HepG2 (cell line): Measurements from ENCODE around the gene BCAS4. TPM values are rescaled to one million over a fixed set of nuclear protein-coding genes. Genes with fewer than 3 reads are reported as not detected.
"Not testable (repeated sequence)": the region's sequence is repeated elsewhere in the genome, so short reads cannot be mapped to it uniquely, and the experiment has no call there.

ENCODE experiments used
- ATAC-seq: fragments of 200-7000 bp; cut with Tn5 transposase; 3 replicates; pipeline ENCODE4 v1.9.1; 2020; ENCODE audit warnings: mild to moderate bottlenecking, moderate library complexity
- BruUV-seq: library from RNA; stranded (reverse); fragments of 400-500 nt; replicated peaks from 2 replicates; lab custom pipeline; 2021; lab: Mats Ljungman, UMichigan
- CTCF ChIA-PET: fragments of 300-600 bp; formaldehyde crosslinking; extraction: SDS; loops from one replicate; lab custom pipeline; 2021; ENCODE audit warnings: low total read pairs, inconsistent platforms, low intra/inter-chr PET ratio; lab: Yijun Ruan, JAX
- POLR2A ChIA-PET: fragments of 350-600 bp; sonication (Branson Sonifier 250); formaldehyde crosslinking; loops from one replicate; lab custom pipeline; 2020; ENCODE audit warnings: antibody characterized with exemption, inconsistent platforms; lab: Yijun Ruan, JAX
- DNase-seq: peaks from one replicate; pipeline ENCODE4 v3.0.0-alpha.2; 2015; ENCODE audit warnings: low spot score
- FAIRE-seq: peaks from 3 replicates; lab custom pipeline; 2011; peaks lifted over from hg19 to GRCh38; lab: Jason Lieb, UNC
- H2AFZ ChIP-seq: one replicate; pipeline ENCODE4 v1.6.1; 2011; ENCODE audit warnings: low read length, inconsistent platforms
- H3K27ac ChIP-seq: fragments of 300-600 bp; 3 replicates; pipeline ENCODE4 v1.8.0; 2011; ENCODE audit warnings: mixed run types, mild to moderate bottlenecking, mixed read lengths, low read length, inconsistent platforms; ENCODE audit not compliant: insufficient read depth; ENCODE audit errors: extremely low read length
- H3K27me3 ChIP-seq, 2 experiments: fragments of 200-600 bp in 1 of 2; 2 replicates in 1 of 2; 3 replicates in 1 of 2; pipeline versions ENCODE4 v1.6.0 to v1.8.0; 2011; ENCODE audit warnings: low read length in 2 of 2, mild to moderate bottlenecking in 2 of 2, moderate library complexity in 2 of 2, inconsistent platforms in 1 of 2; ENCODE audit not compliant: insufficient read depth in 2 of 2, control insufficient read depth in 1 of 2
- H3K36me3 ChIP-seq, 2 experiments: fragments of 200-600 bp in 1 of 2; replicated peaks in 1 of 2; 2 replicates in 1 of 2; 3 replicates in 1 of 2; pipeline versions ENCODE4 v1.5.1 to v1.8.0; 2011; ENCODE audit warnings: low read length in 2 of 2, inconsistent platforms in 1 of 2; ENCODE audit not compliant: insufficient read depth in 2 of 2, control insufficient read depth in 1 of 2
- H3K4me1 ChIP-seq: 2 replicates; pipeline ENCODE4 v1.5.1; 2012; ENCODE audit warnings: low read length, inconsistent platforms; ENCODE audit not compliant: insufficient read depth
- H3K4me2 ChIP-seq: 2 replicates; pipeline ENCODE4 v1.6.0; 2011; ENCODE audit warnings: low read depth, low read length, inconsistent platforms
- H3K4me3 ChIP-seq, 3 experiments: fragments of 200-600 bp in 1 of 3; sonication (generic), shearing (Covaris generic) in 1 of 3; replicated peaks in 1 of 3; 2 replicates each; pipeline ENCODE4 v1.5.1; 2011 to 2016; ENCODE audit warnings: low read length in 3 of 3, inconsistent platforms in 2 of 3, low read depth in 2 of 3, mild to moderate bottlenecking in 2 of 3, control low read depth in 1 of 3, mixed read lengths in 1 of 3; ENCODE audit not compliant: insufficient read depth in 1 of 3
- H3K79me2 ChIP-seq: one replicate; pipeline ENCODE4 v1.6.1; 2011; ENCODE audit warnings: low read length, inconsistent platforms; ENCODE audit not compliant: insufficient read depth
- H3K9ac ChIP-seq: 2 replicates; pipeline ENCODE4 v1.6.0; 2011; ENCODE audit warnings: mild to moderate bottlenecking, low read depth, low read length, inconsistent platforms; ENCODE audit not compliant: insufficient read depth
- H3K9me3 ChIP-seq: 2 replicates; pipeline ENCODE4 v1.5.1; 2012; ENCODE audit warnings: mild to moderate bottlenecking, low read length
- H4K20me1 ChIP-seq: 2 replicates; pipeline ENCODE4 v1.6.0; 2011; ENCODE audit warnings: inconsistent platforms, mild to moderate bottlenecking, low read length, moderate library complexity; ENCODE audit not compliant: insufficient read depth
- ADNP ChIP-seq: sonication (generic); formaldehyde crosslinking; IDR thresholded peaks from 2 replicates; pipeline ENCODE4 v1.4.0; 2020; ENCODE audit warnings: missing genetic modification reagents
- BRCA1 ChIP-seq: sonication (generic); formaldehyde crosslinking; IDR thresholded peaks from 2 replicates; pipeline ENCODE4 v1.4.0; 2020; ENCODE audit warnings: missing genetic modification reagents
- RARA ChIP-seq: IDR thresholded peaks from 2 replicates; pipeline ENCODE4 v1.6.1; 2016; ENCODE audit warnings: missing genetic modification reagents, missing compliant biosample characterization
- RCOR2 ChIP-seq: IDR thresholded peaks from 2 replicates; pipeline ENCODE4 v1.6.1; 2016; ENCODE audit warnings: missing biosample characterization, missing genetic modification reagents
- TCF7 ChIP-seq: sonication (generic); IDR thresholded peaks from 2 replicates; pipeline ENCODE4 v1.6.1; 2016; ENCODE audit warnings: antibody characterized with exemption, low read depth
- YEATS4 ChIP-seq: sonication (generic); formaldehyde crosslinking; IDR thresholded peaks from 2 replicates; pipeline ENCODE4 v1.4.0; 2020; ENCODE audit warnings: missing genetic modification reagents, borderline replicate concordance
- ZEB1 ChIP-seq: IDR thresholded peaks from 2 replicates; pipeline ENCODE4 v1.6.1; 2012; ENCODE audit warnings: mild to moderate bottlenecking, low read depth, inconsistent platforms; ENCODE audit not compliant: insufficient replicate concordance
- ZFP90 ChIP-seq: sonication (generic); formaldehyde crosslinking; IDR thresholded peaks from 2 replicates; pipeline ENCODE4 v1.8.0; 2022; ENCODE audit warnings: missing genetic modification reagents, mild to moderate bottlenecking, inconsistent platforms, borderline replicate concordance
- ZMYM3 ChIP-seq: sonication (generic); formaldehyde crosslinking; IDR thresholded peaks from 2 replicates; pipeline ENCODE4 v1.5.1; 2020; ENCODE audit warnings: mild to moderate bottlenecking, missing genetic modification reagents
- ZNF234 ChIP-seq: sonication (generic); formaldehyde crosslinking; conservative IDR thresholded peaks from 2 replicates; pipeline ENCODE4 v1.5.1; 2020; ENCODE audit warnings: mild to moderate bottlenecking, missing genetic modification reagents
- ZNF709 ChIP-seq: sonication (generic); formaldehyde crosslinking; IDR thresholded peaks from 2 replicates; pipeline ENCODE4 v1.5.0; 2020; ENCODE audit warnings: mild to moderate bottlenecking, missing genetic modification reagents
- WGBS: methylation state at CpG from one replicate; pipeline ENCODE4 v1.1.6; 2017; ENCODE audit warnings: low lambda C conversion rate; 5-methylcytosine and 5-hydroxymethylcytosine counted together
- in situ Hi-C: cut with HindIII; loops from 2 replicates; pipeline ENCODE4 v1.10.0; 2017; ENCODE audit warnings: low pct_unique_long_range_greater_than_20kb; ENCODE audit not compliant: extremely low pct_ligation_motif_present
- intact Hi-C: fragments of 100-400 bp; cut with micrococcal nuclease; formaldehyde crosslinking; loops from one replicate; pipeline ENCODE4 v1.10.0; 2022; ENCODE audit not compliant: unreplicated experiment
- polyA plus RNA-seq, 8 experiments: library from polyadenylated mRNA; depleted of rRNA in 3 of 8; stranded (reverse) in 7 of 8; unstranded in 1 of 8; fragments of >200 nt; fragmentation: Illumina TruSeq in 4 of 8; extraction: Trizol in 4 of 8; gene quantifications; 2 replicates each; pipeline versions ENCODE4 v1.2.1 to v1.2.3, GENCODE V29; 2011 to 2016; ENCODE audit warnings: low read depth in 4 of 8, missing spikeins in 1 of 8, mixed read lengths in 1 of 8; ENCODE audit not compliant: insufficient read depth in 1 of 8
- total RNA-seq, 5 experiments: library from RNA; depleted of rRNA; stranded (reverse); fragments of >200 nt; fragmentation: Illumina TruSeq; extraction: Trizol; gene quantifications; 2 replicates each; pipeline ENCODE4 v1.2.3, GENCODE V29; 2016; ENCODE audit warnings: low read depth in 1 of 5
- TF ChIP-seq, protein P1 (sequence below): sonication (generic); formaldehyde crosslinking; IDR thresholded peaks from 2 replicates; pipeline ENCODE4 v1.5.1; 2020; ENCODE audit warnings: mild to moderate bottlenecking, moderate library complexity, missing genetic modification reagents
- TF ChIP-seq, protein P2 (sequence below): sonication (generic); formaldehyde crosslinking; IDR thresholded peaks from 2 replicates; pipeline ENCODE4 v1.5.0; 2020; ENCODE audit warnings: mild to moderate bottlenecking, missing genetic modification reagents, moderate library complexity
- TF ChIP-seq, protein P3 (sequence below): IDR thresholded peaks from 2 replicates; pipeline ENCODE4 v1.6.1; 2012; ENCODE audit warnings: inconsistent platforms
- TF ChIP-seq, protein P4 (sequence below): sonication (generic); formaldehyde crosslinking; IDR thresholded peaks from 2 replicates; pipeline ENCODE4 v1.5.1; 2020; ENCODE audit warnings: mild to moderate bottlenecking, missing genetic modification reagents, borderline replicate concordance

Gene BCAS4
- total and polyA plus RNA-seq, 2 of the 13 experiments (the other 11 are each of a cell fraction or from before 2014, with no cell fraction given) = 7.2 to 8.0 TPM

DNA sequence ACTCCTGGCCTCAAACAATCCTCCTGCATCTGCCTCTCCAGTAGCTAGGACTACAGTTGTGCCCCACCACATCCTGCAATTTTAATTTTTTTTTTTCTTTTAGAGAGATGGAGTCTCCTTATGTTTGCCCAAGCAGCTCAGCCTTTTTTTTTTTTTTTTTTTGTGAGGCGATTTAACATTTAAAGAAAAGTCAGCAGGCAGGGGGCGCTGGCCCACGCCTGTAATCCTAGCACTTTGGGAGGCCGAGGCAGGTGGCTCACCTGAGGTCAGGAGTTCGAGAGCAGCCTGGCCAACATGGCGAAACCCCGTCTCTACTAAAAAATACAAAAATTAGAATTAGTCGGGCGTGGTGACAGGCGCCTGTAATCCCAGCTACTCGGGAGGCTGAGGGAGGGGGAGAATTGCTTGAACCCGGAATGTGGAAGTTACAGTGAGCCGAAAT is 1.3 kb upstream of the BCAS4 start:
- H3K27me3 ChIP-seq, H3K36me3 ChIP-seq, H3K27ac ChIP-seq, ATAC-seq, H4K20me1 ChIP-seq, H3K9ac ChIP-seq, H3K79me2 ChIP-seq, FAIRE-seq, BruUV-seq, H3K4me3 ChIP-seq, H2AFZ ChIP-seq, H3K9me3 ChIP-seq: not testable (repeated sequence)
- peak; percentile 62 for DNase-seq
- POLR2A ChIA-PET = interaction anchor here (0.6 to 2.9 kb wide), 8 partner anchors 25 to 165 kb away, joined by 3 to 29 read pairs (median 6); partner anchors contain the start of genes ADNP, DPM1, MOCS3 and PARD6B
- CTCF ChIA-PET = interaction anchor here (2.1 to 3.3 kb wide), 3 partner anchors 25 to 513 kb away, joined by 8 to 62 read pairs (median 18); partner anchors contain the start of gene ADNP
- intact Hi-C loops (loop anchor here (5.0 kb wide), 2 partner anchors 189 to 514 kb away; no protein-coding TSS in a partner anchor), in situ Hi-C loops (loop anchor here (10.0 to 25.0 kb wide), 2 partner anchors 141 to 519 kb away; partner anchors contain the start of gene ADNP)
- H3K4me2 ChIP-seq = peak overlapping the region; percentile 67
- WGBS = 57% methylated on average over 13 of the region's 13 CpGs
- peaks cover 48% of the 10 kb centered on the region for H3K4me1 ChIP-seq
- TF ChIP-seq ZEB1 (peak; percentile 38), ZFP90 (0 out of 2 replicates have a peak, but pooled peaks have one; percentile 26), RCOR2 (CRISPR knock-in tag) (0 out of 2 replicates have a peak, but pooled peaks have one; percentile 55), TCF7 (peak; percentile 10; the same call in 1 of the 2 replicates), ZNF234 (CRISPR knock-in tag) (0 out of 2 replicates have a peak, but pooled peaks have one; percentile 50), YEATS4 (CRISPR knock-in tag) (0 out of 2 replicates have a peak, but pooled peaks have one; percentile 4), ZMYM3 (CRISPR knock-in tag) (peak; percentile 88), ZNF709 (CRISPR knock-in tag) (peak; percentile 41; the same call in 1 of the 2 replicates), BRCA1 (CRISPR knock-in tag) (0 out of 2 replicates have a peak, but pooled peaks have one; percentile 45), ADNP (CRISPR knock-in tag) (peak; percentile 88), RARA (0 out of 2 replicates have a peak, but pooled peaks have one; percentile 47)
- TF ChIP-seq, protein P1, sequence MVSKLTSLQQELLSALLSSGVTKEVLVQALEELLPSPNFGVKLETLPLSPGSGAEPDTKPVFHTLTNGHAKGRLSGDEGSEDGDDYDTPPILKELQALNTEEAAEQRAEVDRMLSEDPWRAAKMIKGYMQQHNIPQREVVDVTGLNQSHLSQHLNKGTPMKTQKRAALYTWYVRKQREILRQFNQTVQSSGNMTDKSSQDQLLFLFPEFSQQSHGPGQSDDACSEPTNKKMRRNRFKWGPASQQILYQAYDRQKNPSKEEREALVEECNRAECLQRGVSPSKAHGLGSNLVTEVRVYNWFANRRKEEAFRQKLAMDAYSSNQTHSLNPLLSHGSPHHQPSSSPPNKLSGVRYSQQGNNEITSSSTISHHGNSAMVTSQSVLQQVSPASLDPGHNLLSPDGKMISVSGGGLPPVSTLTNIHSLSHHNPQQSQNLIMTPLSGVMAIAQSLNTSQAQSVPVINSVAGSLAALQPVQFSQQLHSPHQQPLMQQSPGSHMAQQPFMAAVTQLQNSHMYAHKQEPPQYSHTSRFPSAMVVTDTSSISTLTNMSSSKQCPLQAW = peak; percentile 24; the same call in 1 of the 2 replicates
- TF ChIP-seq, protein P2, sequence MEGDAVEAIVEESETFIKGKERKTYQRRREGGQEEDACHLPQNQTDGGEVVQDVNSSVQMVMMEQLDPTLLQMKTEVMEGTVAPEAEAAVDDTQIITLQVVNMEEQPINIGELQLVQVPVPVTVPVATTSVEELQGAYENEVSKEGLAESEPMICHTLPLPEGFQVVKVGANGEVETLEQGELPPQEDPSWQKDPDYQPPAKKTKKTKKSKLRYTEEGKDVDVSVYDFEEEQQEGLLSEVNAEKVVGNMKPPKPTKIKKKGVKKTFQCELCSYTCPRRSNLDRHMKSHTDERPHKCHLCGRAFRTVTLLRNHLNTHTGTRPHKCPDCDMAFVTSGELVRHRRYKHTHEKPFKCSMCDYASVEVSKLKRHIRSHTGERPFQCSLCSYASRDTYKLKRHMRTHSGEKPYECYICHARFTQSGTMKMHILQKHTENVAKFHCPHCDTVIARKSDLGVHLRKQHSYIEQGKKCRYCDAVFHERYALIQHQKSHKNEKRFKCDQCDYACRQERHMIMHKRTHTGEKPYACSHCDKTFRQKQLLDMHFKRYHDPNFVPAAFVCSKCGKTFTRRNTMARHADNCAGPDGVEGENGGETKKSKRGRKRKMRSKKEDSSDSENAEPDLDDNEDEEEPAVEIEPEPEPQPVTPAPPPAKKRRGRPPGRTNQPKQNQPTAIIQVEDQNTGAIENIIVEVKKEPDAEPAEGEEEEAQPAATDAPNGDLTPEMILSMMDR (CRISPR knock-in tag) = peak; percentile 55
- TF ChIP-seq, protein P3, sequence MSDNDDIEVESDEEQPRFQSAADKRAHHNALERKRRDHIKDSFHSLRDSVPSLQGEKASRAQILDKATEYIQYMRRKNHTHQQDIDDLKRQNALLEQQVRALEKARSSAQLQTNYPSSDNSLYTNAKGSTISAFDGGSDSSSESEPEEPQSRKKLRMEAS = 0 out of 2 replicates have a peak, but pooled peaks have one; percentile 14
- TF ChIP-seq, protein P4, sequence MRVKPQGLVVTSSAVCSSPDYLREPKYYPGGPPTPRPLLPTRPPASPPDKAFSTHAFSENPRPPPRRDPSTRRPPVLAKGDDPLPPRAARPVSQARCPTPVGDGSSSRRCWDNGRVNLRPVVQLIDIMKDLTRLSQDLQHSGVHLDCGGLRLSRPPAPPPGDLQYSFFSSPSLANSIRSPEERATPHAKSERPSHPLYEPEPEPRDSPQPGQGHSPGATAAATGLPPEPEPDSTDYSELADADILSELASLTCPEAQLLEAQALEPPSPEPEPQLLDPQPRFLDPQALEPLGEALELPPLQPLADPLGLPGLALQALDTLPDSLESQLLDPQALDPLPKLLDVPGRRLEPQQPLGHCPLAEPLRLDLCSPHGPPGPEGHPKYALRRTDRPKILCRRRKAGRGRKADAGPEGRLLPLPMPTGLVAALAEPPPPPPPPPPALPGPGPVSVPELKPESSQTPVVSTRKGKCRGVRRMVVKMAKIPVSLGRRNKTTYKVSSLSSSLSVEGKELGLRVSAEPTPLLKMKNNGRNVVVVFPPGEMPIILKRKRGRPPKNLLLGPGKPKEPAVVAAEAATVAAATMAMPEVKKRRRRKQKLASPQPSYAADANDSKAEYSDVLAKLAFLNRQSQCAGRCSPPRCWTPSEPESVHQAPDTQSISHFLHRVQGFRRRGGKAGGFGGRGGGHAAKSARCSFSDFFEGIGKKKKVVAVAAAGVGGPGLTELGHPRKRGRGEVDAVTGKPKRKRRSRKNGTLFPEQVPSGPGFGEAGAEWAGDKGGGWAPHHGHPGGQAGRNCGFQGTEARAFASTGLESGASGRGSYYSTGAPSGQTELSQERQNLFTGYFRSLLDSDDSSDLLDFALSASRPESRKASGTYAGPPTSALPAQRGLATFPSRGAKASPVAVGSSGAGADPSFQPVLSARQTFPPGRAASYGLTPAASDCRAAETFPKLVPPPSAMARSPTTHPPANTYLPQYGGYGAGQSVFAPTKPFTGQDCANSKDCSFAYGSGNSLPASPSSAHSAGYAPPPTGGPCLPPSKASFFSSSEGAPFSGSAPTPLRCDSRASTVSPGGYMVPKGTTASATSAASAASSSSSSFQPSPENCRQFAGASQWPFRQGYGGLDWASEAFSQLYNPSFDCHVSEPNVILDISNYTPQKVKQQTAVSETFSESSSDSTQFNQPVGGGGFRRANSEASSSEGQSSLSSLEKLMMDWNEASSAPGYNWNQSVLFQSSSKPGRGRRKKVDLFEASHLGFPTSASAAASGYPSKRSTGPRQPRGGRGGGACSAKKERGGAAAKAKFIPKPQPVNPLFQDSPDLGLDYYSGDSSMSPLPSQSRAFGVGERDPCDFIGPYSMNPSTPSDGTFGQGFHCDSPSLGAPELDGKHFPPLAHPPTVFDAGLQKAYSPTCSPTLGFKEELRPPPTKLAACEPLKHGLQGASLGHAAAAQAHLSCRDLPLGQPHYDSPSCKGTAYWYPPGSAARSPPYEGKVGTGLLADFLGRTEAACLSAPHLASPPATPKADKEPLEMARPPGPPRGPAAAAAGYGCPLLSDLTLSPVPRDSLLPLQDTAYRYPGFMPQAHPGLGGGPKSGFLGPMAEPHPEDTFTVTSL = 0 out of 2 replicates have a peak, but pooled peaks have one; percentile 26
